ENCODE measurements around the gene SS18L1.
"Not testable (repeated sequence)": the region's sequence is repeated elsewhere in the genome, so short reads cannot be mapped to it uniquely, and the experiment has no call there.

The SS18L1 gene

DNA sequence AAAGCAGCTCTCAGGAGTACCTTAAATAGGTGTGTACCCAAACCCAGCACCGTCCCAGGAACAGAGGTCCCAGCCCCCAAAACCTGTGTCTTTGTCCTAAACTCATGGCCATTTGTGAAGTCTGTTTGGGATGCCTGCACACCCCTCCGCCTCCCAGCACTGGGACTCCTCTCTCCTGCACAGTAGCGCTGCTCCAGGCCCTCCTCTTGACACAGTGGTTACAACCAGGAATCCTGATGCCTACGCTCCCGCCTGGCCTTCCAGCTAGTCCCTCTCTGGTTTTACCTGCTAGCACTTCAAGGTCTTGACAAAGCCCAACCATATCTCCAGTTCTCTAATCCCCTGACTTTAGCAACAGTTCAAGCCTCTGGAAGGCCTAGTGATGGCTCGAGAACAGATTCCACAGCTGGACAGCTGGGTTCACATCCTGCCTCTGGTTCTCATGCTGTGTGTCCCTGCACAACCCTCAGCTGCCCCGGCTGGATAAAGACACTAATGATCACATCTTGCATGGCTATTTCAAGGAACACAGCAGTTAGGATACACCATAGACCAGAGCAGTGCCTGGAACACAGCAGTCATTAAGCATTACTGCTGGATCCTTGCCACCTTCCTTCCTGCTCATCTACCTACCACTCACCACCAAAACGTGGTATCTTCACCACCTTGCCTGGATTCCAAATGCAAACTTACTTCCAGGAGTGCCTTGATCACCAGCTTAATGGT, 5.9 kb upstream of the SS18L1 start:
- no peak for DNase-seq (ENCODE audit: low read depth in 2 of 2)

DNA sequence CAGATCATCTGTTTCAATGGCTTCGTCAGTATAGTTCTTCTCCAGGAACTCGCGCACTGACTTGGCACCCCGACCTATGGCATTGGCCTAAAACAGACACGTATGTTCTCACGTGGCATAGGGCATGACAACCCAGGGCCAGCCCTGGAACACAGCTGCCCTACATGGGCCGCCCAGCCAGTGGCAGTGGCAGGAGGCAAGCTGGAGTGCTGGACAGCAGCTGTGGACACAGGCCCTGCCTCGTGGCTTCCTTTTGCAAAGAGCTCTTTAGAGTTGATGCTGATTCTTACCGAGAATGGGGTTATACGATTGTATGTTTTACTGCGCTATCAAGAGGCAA, 5.4 kb upstream of the SS18L1 start:
- DNase-seq (ENCODE audit: low read depth in 2 of 2), result no peak

DNA sequence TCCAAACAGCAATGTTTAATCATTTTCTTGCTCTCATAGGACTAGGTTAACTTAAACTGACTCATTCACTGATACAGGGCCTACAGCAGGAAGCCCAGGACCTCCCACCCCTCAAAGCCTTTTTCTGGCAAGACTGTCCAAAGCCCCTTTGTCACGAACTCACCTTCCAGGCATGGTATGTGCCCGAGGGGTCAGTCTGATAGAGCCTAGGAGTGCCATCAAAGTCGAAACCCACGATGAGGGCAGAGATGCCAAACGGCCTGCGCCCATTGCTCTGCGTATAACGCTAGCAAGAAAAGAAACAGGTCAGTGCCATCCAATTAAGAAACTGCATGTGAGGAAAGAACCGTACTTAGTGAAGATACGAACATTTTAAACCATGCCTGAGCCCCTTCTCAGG, 4.7 kb upstream of the SS18L1 start:
- no peak for DNase-seq (ENCODE audit: low read depth in 2 of 2)

DNA sequence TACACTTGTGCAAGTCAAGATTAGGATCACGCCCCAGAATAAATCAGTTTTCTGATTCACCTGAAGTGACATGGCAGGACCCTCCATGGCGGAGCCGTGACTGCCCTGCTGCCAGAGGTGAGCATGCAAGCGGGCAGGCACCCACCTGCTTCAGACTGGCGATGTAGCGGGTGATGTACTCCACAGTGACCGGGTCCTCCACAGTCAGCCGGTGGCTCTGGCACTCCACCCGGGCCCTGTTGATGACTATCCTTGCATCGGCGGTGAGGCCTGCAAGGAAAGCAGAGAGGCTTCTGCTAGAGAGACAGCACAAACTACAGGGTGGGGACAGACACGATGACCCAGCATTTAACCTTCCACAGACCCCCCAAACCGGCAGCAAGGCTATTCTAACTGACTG, 3.9 kb upstream of the SS18L1 start:
- DNase-seq (ENCODE audit: low read depth in 2 of 2), result no peak

DNA sequence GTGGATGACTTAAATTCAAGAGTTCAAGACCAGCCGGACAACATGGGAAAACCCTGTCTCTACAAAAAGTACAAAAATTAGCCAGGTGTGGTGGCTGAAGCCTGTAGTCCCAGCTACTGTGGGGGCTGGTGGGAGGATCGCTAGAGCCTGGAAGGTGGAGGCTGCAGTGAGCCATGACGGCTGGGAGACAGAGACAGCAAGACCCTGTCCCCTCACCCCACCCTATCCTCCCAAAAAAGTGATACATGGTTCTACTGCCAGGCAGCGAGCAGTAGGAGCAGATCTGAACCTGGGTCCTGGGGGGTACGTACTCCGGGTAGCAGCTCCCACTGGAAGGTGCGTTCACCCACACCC, 2.5 kb upstream of the SS18L1 start:
- no peak for DNase-seq (ENCODE audit: low read depth in 2 of 2)

DNA sequence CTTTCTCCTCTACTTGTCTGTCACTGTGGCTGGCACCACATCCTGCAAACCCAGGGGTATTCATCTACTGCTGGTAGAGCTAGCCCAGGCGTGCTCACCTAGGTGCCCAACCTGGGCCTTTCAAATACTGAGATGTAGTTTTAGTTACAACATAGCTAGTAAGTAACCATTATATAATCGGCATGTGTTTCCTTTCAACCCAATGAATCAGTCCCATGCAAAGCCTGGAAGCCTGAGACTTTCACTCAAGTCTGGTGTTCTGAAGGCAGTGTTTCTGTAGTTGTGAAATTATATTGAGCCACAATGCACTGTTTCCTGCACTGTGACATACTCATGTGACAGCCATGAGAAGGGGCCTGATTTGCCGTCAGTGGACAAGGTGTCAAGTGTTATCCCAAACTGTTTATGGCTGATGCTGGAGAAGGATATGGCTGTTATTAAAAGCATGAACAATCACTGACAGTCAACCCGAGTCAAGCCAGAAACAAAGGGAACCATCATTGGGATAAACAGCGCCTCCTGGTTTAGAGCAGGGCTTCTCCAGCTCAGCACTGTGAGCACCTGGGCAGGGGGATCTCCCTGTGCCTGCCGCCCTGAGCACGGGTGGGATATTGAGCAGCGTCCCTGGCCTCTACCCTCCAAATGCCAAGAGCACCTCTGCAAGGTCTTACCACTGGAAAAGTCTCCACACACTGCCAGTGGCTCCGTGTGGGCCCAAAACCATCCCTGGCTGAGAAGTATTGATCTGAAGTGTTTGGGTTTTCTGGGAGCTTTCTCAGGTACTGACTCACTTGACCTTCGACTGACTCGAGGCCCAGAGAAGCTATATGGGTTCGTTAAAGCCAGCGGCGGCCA, 1.9 kb upstream of the SS18L1 start:
- DNase-seq (ENCODE audit: low read depth in 2 of 2), result no peak

DNA sequence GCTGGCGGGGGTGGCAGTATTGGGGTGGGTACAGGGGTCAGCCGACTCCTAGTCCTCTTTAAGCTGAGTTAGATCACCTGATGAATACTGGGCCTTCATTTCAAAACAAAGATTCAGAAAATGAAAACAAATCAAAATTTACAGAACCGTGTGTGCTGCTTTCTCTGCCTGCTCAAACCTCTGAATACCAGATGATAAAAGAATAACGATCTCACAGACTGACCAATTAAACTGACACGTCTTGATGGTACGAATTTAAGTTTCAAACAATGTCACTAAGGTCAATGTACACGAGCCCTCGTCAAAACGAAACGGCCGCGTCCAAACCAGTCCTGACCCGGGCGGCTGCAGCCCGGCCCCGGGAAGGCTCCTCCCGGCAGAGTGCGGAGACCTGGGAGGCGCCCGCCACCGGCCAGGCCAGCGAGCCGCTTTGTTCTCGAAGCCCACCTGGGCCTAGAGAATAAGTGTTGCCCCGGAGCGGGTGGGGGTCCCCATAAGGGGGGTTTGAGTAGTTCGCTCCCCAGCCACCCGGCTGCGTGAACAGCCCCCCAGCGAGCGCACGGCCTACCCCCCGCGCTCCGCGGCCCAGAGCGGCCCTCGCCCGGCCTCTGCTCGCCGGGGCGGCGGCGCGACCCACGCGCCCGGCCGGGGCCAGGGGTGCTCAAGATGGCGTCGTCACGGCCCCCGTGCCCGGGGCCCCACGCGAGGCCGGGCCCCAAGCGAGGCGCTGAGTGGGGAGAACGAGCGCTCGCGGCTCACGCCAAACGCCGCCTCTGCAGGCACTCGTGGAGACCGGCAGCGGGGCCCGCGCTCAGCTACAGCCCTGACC, 1.1 kb upstream of the SS18L1 start:
- no peak for DNase-seq (ENCODE audit: low read depth in 2 of 2)

DNA sequence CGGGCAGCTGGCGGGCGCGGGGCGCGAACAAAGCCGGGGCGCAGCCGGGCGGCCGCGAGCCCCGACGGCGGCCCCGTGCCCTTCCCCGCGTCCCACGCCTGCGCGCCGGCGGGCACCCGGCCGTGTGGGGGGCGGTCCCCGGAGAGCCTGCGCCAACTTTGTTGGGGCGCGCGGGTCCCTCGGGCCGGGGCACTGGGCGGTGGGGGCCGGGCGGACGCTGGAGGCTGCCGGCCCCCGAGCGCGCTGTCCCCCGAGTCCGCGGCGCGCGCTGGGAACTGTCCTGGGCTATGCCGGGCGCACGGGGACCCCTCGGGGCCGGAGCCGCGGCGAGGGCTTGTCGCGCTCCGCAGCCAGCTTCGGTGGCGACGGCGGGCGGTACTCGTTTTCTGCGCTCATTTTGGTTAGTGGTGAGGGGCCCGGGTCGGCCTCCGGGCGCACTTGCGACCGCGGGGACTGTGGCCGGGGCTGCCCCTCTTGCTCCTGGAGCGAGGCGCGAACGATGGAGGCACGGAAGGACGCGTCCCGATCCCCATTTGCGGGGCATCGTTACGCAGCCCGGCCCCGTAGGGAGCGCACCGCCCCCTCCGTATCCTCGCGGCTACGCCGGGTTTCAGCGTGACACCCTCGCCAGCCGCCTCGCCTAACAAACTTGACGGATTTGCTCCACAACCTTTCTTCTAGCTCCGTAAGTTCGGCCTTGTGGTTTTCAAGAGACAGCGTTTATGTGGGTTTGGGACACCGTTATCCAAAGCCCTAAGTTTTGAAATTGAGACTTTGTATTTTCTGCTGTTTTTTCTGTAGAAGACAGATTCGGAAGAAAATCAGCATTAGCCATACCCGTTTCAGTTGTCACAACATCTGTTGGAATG, 622 bp downstream of the SS18L1 start:
- peak; percentile 45 to 49 for DNase-seq (ENCODE audit: low read depth in 2 of 2)

DNA sequence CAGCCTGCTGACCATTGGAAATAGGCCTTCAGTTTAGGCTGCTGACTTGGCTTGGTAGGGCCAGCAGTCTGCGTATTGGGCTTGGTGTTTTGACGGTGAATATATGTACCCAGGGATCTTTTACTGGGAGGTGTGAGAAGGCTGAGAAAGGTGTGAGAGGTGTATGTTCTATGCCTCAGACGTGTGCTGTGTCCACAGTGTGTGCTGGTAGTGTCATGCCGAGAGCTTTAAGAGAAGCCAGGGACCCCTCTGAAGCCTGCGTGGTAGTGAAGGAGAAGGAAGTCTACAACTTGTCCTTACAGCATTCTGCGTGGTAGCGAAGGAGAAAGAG, 2.1 kb downstream of the SS18L1 start:
- DNase-seq (ENCODE audit: low read depth in 2 of 2), result no peak

DNA sequence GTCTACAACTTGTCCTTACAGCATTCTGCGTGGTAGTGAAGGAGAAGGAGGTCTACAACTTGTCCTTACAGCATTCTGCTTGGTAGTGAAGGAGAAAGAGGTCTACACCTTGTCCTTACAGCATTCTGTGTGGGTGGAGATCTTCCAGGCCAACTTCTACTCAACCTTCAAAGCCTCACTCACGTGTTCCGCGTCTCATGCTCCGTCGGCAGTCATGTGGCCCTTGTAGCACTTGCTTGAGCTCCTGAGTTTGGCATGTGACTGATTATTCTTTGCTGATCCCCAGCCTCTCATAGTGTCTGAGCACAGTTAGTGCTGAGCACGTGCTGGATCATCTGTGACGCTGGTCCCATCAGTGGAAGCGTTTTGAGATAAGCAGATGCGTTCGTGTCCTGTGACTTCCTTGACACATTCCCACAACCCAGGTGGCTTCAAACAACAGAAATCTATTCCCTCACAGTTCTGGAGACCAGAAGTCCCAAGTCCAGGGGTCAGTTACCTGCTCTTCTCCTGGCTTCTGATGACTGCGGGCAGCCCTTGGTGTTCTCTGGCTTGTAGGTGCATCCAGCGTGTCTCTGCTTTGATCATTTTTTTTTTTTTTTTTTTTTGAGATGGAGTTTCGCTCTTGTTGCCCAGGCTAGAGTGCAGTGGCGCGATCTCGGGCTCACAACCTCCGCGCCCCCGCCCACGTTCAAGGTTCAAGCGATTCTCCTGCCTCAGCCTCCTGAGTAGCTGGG, 2.6 kb downstream of the SS18L1 start:
- DNase-seq (ENCODE audit: low read depth in 2 of 2), result no peak

DNA sequence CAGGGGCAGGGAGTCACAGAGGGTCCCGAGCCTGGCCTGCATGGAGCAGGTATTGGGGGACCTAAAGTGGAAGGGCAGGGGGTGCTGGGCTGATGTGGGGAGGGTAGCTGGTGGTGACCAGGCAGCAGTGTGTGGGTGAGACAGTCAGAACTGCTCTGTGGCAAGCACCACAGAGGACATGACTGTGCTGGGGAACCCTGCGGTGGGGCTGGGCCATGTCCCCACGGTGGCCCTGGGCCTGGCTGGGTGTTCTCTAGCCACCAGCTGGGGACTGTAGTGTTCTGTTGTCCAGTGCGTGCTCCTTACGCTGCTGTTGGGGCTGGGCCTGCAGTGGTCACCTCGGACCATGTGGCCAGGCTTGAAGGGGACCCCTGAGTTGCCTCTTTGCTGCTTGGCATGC, 3.6 kb downstream of the SS18L1 start:
- no peak for DNase-seq (ENCODE audit: low read depth in 2 of 2)

DNA sequence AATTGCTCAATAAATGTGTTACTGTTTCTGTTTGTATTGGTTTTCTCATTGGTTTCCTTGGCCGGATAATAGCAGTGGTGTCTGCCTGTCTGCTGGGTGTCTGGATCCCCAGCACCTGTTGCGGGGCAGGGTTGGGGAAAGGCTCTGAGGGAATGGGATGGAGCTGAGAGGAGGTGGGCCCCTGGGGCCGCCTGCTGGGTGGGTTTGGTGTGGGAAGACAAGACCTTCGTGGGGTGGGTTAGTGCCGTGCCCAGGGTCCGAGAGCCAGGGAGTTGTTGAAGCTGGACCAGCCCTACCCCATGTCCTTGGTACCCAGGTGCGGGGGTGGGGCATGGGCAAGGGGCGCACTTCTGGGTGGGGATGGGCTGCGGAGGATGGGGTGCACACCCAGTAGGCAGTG, 4.0 kb downstream of the SS18L1 start:
- DNase-seq (ENCODE audit: low read depth in 2 of 2), result no peak

DNA sequence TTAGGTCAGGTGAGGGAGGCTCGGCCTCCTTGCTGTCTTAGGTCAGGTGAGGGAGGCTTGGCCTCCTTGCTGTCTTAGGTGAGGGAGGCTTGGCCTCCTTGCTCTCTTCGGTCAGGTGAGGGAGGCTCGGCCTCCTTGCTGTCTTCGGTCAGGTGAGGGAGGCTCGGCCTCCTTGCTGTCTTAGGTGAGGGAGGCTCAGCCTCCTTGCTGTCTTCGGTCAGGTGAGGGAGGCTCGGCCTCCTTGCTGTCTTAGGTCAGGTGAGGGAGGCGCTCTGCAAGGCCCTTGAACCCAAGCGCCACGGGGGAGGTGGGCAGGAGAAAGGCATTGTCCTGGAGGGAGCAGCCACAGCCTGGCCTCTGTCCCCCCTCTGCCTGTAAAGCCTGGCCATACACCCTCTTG, 4.8 kb downstream of the SS18L1 start:
- DNase-seq (ENCODE audit: low read depth in 2 of 2), result not testable (repeated sequence)

DNA sequence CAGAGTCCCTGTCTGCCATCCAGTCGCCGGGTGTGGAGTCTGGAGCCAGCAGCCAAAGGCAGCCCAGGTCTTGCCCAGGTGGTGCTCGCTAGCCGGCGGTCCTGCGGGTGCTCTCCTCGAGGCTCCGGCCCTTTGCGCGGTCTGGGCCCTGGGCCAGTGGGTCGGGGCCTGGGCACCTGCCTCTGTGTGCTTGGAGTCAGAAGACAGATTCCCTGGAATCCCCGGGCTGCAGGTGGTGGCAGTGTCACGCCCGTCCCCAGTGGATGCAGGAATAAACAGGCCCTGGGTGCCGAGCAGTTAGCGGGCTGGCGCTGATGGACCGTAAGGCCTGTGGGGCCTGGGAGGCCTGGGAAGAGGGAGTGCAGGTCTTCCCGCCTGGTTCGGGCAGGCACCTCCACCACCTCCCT, 5.3 kb downstream of the SS18L1 start:
- no peak for DNase-seq (ENCODE audit: low read depth in 2 of 2)

DNA sequence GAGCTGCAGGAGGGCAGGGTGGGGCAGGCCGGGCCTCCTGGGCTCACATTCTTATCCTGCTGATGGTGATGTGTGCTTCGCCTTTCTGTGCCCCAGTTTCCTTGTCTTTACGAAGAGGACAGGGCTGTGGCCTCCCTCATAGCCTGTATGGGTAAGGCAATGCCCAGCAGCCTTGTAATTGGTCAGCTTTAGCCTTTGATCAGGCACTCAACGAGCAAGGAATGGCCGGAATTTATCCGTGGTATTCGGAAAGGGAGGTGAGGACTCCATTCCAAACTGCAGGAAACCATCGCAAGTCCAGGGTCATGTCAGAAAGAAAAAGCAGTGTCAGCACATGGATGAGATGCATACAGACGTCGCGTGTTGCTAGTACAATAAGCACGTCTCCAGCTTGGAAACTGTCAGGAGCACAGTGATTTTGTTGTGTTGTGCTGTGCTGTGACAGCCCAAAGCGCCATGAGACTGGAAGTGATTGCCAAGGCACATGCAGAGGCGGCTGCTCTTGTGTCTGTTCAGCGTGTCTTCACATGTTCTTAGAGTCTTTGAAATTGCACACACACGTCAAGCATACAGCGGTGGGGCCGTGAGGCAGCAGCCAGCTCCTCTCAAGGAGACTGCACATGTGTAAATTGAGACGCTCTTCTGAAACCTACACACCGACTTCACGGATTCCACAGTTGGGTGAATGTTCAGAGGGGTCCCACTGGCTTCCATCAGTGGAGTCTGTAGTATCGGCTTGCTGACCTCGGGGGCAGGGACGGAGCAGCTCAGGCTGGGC, 6.2 kb downstream of the SS18L1 start:
- DNase-seq (ENCODE audit: low read depth in 2 of 2), result no peak

DNA sequence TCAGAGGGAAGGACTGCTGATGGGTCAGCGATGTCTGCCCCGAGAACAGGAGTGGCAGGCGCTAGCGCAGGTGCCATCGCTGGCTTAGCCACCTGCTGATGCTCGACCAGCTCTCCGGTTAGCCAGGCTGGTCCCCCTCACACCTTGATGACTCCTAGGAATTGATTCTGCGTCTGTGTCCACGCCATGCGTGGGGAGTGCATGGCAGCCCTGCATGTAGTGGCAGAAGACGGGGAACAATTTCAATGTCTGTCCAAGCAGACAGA, 6.7 kb downstream of the SS18L1 start:
- DNase-seq (ENCODE audit: low read depth in 2 of 2), result no peak

DNA sequence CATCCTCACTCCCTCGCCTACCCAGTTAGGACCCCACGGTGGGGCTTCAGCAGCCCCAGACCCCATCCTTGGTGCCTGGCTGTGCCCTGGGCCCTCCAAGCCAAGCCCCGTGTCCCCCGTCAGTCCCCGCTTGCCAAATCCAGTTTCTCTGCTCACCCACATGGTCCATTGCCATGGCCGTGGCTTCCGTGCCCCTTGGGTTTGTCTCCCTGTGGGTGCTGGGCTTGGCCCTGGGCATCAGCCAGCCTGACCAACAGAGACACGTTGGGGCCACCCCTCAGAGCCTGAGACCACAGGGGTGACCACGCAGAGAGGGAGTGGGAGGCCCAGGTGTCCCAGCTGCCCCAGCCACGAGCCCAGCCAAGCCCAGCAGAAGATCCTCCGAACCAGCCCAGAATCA, 7.7 kb downstream of the SS18L1 start:
- no peak for DNase-seq (ENCODE audit: low read depth in 2 of 2)

DNA sequence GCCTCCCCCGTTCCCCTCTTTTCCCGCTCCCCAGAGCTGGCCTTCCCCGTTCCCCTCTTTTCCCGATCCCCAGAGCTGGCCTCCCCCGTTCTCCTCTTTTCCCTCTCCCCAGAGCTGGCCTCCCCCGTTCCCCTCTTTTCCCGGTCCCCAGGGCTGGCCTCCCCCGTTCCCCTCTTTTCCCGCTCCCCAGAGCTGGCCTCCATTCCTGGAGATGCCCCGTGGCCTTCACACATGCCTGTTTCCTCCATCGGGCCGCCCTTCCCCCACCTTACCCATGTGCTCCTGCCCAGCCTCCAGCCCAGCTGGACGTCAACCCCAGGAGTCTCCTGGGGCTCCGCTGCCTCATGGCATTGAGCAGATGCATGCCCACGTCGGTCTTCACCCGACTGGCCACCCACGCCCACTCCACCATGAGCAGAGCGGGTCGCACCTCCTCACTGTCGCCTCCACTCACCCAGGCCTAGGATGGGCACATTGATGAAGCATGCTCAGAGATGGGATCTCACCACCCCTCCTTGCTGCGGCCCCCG, 8.3 kb downstream of the SS18L1 start:
- DNase-seq (ENCODE audit: low read depth in 2 of 2), result no peak

DNA sequence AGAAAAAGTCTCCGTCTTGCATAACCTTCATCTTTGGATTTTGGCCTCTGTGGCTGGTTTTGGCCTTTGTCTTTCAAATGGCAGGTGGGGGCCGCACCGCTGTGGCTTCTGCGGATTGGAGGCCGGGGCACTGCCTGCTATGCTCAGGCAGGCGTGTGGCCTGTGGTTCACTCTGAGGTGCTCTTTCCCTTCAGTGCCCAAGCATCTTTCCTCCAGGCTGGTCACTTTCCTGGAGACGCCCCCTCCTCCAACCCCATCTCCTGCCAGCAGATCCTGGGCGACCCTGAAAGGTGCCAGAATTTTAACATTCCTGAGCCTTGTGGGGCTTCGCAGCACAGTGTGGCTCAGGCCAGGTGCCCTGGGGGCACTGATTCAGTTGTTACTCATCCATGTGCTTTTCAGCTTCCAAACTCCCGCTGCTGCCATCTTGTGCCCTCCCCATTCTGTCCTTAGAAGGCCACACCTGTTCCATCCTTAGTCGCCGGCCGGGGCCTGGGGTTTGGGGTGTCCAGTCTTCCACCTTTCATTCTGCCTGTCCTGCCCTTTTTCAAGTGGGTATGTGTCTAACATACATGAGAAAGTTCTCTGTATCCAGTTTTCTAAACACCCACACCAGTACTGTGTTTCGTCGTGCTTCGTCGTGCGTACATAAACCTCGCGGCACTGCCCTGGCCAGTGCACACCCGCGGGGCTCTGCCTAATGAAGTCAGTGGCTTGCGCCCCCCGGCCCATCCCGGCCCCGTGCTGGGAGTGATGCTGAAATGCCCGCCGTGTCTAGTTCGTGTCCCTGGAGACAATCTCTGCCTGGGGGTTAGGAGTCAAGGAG, 12.1 kb downstream of the SS18L1 start:
- no peak for DNase-seq (ENCODE audit: low read depth in 2 of 2)

DNA sequence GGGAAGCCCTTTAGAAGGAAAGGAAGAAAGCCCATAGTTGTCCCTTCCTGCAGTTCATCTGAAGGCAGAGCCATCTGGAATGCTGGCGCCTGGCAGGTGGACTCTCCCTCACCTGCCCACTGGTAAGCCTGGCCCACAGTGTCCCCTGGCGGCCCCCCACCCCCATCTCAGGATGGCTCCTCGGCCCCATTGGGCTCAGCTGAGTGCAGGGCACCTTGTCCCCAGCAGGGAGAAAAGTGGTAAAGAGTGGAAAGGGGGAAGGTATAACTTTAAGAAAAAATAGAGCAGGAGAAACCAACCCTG, 12.6 kb downstream of the SS18L1 start:
- DNase-seq (ENCODE audit: low read depth in 2 of 2), result no peak
